Limb (tissue), 2 donors: ENCODE measurements around the gene METTL25.

Source experiments
- DNase-seq, 2 donors: peaks; one replicate each; pipeline ENCODE4 v3.0.0-alpha.2; 2016; ENCODE audit errors: extremely low spot score in 2 of 2

METTL25 gene

GRCh38 chr12:82470906-82471512 is 112.7 kb downstream of the METTL25 start:
- no peak for DNase-seq

- no peak for DNase-seq
These were observed 114.9 kb downstream of the METTL25 start for GRCh38 chr12:82473111-82473754.

GRCh38 chr12:82474181-82474797 is 116.0 kb downstream of the METTL25 start:
- DNase-seq = no peak

GRCh38 chr12:82474798-82475184 is 116.5 kb downstream of the METTL25 start:
- no peak for DNase-seq

- DNase-seq = no peak
These were observed 116.9 kb downstream of the METTL25 start for GRCh38 chr12:82475211-82475610.

- no peak for DNase-seq
These were observed 118.2 kb downstream of the METTL25 start for GRCh38 chr12:82476511-82476910.

- no peak for DNase-seq
These were observed 121.2 kb downstream of the METTL25 start for GRCh38 chr12:82479511-82479910.

- no peak for DNase-seq
These were observed 122.3 kb downstream of the METTL25 start for GRCh38 chr12:82480606-82481005.

GRCh38 chr12:82481954-82482353 is 123.6 kb downstream of the METTL25 start:
- DNase-seq = no peak

GRCh38 chr12:82486524-82487235 is 128.4 kb downstream of the METTL25 start:
- DNase-seq = no peak

- peak in 1 of 2 donors; percentile 48 for DNase-seq
These were observed 146.1 kb downstream of the METTL25 start for GRCh38 chr12:82504409-82504808.

GRCh38 chr12:82505150-82505549 is 146.8 kb downstream of the METTL25 start:
- no peak for DNase-seq

- DNase-seq = no peak
These were observed 149.4 kb downstream of the METTL25 start for GRCh38 chr12:82507686-82508085.

- no peak for DNase-seq
These were observed 152.1 kb downstream of the METTL25 start for GRCh38 chr12:82510386-82510785.

- DNase-seq = no peak
These were observed 156.6 kb downstream of the METTL25 start for GRCh38 chr12:82514880-82515279.

GRCh38 chr12:82515652-82516051 is 157.3 kb downstream of the METTL25 start:
- no peak for DNase-seq

GRCh38 chr12:82517027-82517426 is 158.7 kb downstream of the METTL25 start:
- no peak for DNase-seq

GRCh38 chr12:82517808-82518207 is 159.5 kb downstream of the METTL25 start:
- DNase-seq = no peak

- DNase-seq = no peak
These were observed 161.2 kb downstream of the METTL25 start for GRCh38 chr12:82519510-82519909.

GRCh38 chr12:82522285-82522684 is 164.0 kb downstream of the METTL25 start:
- DNase-seq = no peak

- no peak for DNase-seq
These were observed 164.4 kb downstream of the METTL25 start for GRCh38 chr12:82522762-82523161.

GRCh38 chr12:82523996-82524395 is 165.7 kb downstream of the METTL25 start:
- DNase-seq = no peak
